GM21723 (cell line): ENCODE measurements around the gene CLBA1.
A peak's percentile ranks its signal among the peaks of the same experiment; 100 is the strongest.

Experiments
- ATAC-seq: cut with Tn5 transposase; IDR thresholded peaks from one replicate; pipeline ENCODE4 v1.9.1; 2021; ENCODE audit warnings: mild to moderate bottlenecking, moderate library complexity; ENCODE audit not compliant: unreplicated experiment

The CLBA1 gene

GRCh38 chr14:104999361-104999760, 13.8 kb downstream of the CLBA1 start:
- no peak for ATAC-seq

DNA sequence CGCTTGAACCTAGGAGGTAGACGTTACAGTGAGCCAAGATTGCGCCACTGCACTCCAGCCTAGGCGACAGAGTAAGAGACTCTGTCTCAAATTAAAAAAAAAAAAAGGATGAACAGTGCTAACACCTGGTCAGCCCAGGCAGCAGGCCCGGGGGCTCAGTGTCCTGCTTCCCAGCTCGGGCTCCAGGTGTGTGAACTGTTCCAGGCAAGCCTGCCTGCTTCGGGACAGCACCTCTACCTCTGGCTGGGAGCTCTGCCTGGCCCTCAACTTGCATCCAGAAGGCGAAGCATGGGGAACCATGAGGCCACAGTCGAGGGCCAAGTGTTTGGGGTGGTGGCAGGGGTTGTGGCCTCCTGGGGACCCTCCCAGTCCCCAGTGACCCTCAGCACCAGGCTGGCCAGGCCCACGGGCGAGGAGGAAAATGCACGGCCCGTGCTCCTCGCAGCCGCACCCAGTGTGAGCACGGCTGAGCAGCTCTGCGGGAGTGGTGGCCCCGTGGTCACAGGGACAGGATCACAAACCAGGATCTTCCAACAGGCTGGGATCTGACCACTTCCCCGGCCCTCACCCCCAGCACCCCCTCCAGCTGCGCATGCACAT, 19.8 kb downstream of the CLBA1 start:
- ATAC-seq: no peak

DNA sequence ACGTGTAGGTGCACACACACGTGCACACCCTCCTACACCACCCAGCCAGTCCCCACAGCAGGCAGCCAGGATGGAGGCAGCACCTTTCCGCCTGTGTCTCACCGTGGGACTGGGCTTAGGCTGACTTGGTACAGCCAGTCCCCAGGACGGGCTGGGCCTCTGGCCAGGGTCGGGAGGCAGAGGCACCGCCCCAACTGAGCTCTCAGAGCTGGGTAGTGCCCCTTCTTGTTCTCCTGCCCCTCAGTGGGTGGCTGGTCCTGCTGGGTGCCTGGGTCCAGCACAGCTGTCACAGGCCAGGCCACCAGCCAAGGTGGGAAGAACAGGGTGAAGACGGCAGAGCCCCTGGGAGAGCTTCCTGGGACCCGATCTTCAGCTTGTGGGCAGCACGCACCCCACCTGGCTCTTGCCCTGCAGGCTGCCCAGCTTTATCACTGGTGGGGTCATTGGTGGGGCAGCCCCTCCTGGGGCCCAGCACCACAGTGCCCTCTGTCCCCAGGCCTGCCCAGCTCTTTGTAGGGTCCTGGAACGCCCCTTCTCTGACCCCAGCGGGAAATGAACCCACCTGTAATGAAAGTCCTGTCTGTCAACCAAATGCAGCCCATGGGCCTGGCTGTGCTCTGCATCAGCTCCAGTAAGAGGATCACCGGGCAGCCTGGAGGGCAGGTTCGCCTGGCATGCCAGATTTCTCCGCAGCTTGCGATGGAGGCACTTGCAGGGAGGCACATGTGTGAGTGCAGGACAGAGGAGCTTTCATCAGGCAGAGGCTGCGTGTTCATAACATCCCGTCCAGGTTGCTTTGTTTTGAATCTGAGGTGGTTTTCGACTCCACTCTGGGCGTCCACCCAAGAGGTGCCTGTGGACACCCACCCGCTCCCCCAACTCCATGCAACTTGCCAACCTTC, 20.6 kb downstream of the CLBA1 start:
- ATAC-seq: no peak

GRCh38 chr14:105006831-105007592, 21.4 kb downstream of the CLBA1 start:
- ATAC-seq: no peak

DNA sequence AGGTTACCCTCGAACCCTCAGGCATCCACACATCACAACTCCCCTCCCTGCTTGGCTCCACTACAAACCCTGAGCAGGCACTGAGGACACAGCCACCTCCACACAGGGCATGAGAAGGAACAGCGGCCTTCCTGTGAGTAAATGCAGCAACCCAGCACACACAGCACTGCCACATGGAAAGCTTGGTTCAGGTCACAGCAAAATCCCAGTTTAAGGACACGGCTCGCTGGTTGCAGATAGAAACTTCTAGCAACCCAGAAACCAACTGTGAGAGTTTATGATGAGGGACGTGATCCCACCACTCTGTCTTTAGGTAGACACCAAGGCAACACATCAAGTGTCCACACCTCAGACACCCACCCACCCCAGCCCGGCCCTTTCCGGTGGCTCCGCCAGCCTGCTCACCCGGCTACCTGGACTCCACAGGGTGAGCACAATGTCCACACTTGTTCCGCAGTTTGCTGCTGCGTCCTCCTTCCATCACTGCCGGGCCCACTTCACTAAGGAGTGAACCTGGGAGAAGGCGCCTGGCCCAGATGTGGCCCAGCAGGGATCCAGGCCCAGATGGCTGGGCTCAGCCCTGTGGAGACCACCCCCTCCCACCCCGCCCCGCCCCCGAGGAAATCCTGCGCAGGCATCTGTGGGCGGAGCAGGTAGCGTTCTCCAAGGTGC, 22.1 kb downstream of the CLBA1 start:
- ATAC-seq: no peak

- ATAC-seq: no peak
These were observed 24.5 kb downstream of the CLBA1 start for GRCh38 chr14:105010106-105010505.

DNA sequence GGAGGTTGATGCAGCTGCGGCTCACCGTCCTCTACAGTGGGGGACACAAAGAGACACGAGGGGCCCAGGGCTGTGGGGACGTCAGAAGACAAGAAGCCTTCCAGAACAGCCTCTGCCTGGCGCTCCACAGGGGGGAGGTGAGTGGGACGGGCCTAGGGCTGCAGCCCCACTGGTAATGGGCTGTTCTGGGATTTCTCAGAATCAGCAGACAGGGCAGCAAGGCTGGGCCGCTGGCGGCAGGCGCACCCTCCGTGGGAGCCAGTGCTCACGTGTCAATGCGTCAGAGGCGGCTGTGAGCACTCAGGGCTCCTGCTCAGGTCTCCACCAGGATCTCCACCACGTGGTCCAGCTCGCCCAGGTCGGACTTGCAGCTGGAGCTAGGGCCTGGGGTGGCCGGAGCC, 25.3 kb downstream of the CLBA1 start:
- no peak for ATAC-seq

GRCh38 chr14:105011312-105011990, 25.9 kb downstream of the CLBA1 start:
- no peak for ATAC-seq

DNA sequence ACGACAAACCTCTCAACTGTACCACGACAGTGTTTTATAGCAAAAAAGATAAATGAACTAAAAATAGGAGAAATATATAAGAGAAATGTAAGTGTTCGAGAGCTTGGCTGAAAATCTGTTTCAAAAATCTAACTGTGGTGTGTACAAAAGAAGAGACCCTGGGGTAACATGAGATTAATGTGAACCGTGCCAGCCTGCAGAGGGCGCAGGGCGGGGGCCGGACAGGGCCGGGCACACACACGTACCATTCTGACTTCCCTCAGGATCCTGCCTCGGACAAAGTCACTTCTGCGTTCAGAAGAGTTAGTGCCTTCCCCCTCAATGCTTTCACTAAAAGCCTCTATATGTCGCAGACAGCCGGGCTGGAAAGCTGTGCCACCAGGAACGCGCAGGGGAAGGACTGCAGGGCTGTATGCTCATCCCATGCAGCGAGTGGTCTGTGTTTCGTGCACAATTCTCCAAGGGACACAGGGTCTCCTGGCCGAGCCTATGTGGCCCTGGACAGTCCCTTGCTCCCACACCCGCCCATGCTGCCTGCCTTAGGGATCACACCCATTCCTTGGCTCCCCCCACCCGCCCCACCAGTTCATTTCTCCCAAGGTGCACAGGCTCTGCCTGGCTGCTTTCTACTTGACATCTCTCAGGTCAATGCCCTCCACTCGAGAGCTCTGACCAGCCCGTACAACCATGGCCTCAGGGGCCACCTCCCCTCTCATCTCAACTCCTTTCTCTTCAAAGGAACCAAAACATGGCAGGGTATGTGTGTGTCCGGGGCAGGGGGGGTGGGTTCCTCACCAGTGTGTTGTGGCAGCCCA, 26.8 kb downstream of the CLBA1 start:
- no peak for ATAC-seq

- ATAC-seq: no peak
These were observed 27.7 kb downstream of the CLBA1 start for GRCh38 chr14:105013150-105013785.

GRCh38 chr14:105014032-105014431, 28.4 kb downstream of the CLBA1 start:
- ATAC-seq: no peak

- no peak for ATAC-seq
These were observed 29.0 kb downstream of the CLBA1 start for GRCh38 chr14:105014631-105015030.

DNA sequence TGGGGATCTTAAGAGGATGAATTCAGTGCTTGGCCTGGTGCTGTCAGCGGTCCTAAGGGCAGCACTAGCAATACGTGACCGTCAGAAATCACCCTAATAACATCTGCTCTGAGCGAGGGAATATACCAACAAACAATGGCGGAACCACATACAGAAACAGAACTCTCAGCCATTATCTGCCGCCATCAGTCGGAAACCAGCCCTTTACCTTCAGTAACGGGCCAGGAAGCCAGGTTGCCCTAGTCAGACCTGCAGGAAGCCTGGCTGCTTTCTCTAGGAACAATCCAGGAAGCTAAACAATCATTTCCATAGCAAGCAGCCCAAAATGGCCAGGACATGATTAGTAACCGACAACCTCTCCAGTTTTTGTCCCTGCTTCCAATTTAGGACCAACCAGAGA, 29.7 kb downstream of the CLBA1 start:
- no peak for ATAC-seq

- no peak for ATAC-seq
These were observed 30.3 kb downstream of the CLBA1 start for GRCh38 chr14:105015905-105016304.

- ATAC-seq: no peak
These were observed 32.8 kb downstream of the CLBA1 start for GRCh38 chr14:105018414-105018813.

- ATAC-seq: peak; percentile 30
These were observed 34.5 kb downstream of the CLBA1 start for GRCh38 chr14:105019861-105020814.

- peak; percentile 75 for ATAC-seq
These were observed 35.4 kb downstream of the CLBA1 start, which contains the start of gene CDCA4 for GRCh38 chr14:105020815-105021655. TSS of gene CDCA4 (minus strand) at chr14:105021083. CDS start at chr14:105011929, 9,154 bp downstream.
